Forelimb muscle (tissue), 1 donor: ENCODE measurements around the gene ANO5. TPM values are rescaled to one million over a fixed set of nuclear protein-coding genes. Genes with fewer than 3 reads are reported as not detected.

ENCODE experiments used
- DNase-seq: peaks from one replicate; pipeline ENCODE4 v3.0.0-alpha.2; 2013; ENCODE audit warnings: low read depth
- polyA plus RNA-seq: library from polyadenylated mRNA; unstranded; fragments of 120-200 nt; gene quantifications from one replicate; pipeline ENCODE4 v1.2.1, GENCODE V29; 2013; ENCODE audit not compliant: insufficient read length

ANO5 gene, protein sequence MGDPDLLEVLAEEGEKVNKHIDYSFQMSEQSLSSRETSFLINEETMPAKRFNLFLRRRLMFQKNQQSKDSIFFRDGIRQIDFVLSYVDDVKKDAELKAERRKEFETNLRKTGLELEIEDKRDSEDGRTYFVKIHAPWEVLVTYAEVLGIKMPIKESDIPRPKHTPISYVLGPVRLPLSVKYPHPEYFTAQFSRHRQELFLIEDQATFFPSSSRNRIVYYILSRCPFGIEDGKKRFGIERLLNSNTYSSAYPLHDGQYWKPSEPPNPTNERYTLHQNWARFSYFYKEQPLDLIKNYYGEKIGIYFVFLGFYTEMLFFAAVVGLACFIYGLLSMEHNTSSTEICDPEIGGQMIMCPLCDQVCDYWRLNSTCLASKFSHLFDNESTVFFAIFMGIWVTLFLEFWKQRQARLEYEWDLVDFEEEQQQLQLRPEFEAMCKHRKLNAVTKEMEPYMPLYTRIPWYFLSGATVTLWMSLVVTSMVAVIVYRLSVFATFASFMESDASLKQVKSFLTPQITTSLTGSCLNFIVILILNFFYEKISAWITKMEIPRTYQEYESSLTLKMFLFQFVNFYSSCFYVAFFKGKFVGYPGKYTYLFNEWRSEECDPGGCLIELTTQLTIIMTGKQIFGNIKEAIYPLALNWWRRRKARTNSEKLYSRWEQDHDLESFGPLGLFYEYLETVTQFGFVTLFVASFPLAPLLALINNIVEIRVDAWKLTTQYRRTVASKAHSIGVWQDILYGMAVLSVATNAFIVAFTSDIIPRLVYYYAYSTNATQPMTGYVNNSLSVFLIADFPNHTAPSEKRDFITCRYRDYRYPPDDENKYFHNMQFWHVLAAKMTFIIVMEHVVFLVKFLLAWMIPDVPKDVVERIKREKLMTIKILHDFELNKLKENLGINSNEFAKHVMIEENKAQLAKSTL
- 14.4 TPM for polyA plus RNA-seq

DNA sequence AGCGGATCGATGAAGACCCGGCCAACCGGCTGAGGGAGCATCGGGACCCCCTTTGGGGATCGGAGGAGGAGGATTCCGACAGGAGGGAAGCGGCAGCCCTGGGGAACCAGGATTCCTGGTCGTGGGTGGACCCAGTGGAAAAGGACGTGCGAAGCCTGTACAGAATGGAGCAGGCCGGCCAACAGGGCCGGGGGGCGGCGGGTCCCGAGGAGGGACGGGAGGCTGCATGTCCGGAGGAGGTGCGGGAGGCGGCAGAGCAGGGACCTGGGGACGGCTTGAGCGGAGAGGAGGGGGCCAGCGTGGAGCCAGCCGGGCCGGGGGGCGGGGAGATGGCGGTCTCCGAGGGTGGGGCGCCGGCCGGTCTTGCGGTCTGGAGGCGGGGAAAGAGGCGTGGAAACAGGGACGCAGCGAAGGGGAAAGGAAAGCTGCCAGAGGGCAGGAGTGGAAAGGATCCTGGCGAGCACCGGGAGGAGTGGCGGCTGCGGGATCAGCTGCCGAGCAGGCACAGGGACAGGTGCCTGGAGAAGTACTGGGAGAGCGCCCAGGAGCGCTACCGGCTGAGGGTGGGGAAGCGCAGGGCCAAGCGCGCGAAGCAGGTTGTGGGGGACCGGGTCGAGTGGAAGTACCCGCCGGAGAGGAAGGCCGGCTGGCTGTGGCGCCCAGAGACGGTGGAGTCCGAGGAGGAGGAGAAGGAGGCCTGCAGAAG lies at the start of gene ANO5:
Gene ANO5 (plus strand): TSS at position 444 of the 706 bp plus-strand sequence. CDS start 408 bp downstream, outside the sequence.
- no peak for DNase-seq

DNA sequence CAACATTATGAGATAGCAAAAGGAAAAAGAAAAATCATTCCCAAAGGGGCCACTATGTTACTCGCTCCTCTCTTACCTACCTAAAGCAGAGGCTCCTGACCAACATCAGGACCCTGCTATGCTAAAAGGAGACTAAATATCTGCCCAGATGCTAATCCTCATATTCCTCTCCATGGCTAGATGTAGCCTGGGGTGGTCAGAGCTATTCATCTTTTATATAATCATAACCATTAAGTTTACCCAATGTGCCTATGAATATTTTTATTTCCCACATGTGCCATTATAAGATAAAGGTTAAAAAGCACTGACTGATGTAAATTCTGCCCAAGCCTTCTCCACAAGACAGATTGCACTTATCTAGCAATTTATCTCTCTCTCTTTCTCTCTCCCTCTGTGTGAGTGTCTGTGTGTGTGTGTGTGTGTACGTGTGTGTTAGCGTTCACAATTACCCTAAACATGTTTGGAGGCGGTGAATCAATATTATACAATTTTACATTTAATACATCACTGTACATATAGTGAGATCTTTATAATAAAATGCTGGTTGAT lies 41.2 kb upstream of the ANO5 start:
- no peak for DNase-seq

DNA sequence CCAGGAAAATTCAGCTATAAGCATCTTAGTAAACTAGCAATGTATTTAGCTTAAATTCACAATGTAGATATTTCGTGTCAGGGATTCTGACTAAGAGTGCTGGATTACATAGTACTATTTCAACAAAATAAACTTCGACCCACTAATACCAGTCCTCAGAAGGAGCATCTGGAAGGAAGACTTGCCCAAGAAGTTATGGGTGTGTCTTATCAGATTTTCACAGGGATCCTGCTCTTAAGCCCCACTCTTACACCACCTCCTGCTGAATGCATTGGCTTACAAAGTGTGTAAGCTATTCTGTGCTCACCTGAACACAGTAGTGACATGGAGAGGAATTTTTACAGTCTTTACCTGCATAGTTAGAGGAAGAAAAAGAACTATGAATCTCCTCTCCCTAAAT lies 35.4 kb upstream of the ANO5 start:
- no peak for DNase-seq

DNA sequence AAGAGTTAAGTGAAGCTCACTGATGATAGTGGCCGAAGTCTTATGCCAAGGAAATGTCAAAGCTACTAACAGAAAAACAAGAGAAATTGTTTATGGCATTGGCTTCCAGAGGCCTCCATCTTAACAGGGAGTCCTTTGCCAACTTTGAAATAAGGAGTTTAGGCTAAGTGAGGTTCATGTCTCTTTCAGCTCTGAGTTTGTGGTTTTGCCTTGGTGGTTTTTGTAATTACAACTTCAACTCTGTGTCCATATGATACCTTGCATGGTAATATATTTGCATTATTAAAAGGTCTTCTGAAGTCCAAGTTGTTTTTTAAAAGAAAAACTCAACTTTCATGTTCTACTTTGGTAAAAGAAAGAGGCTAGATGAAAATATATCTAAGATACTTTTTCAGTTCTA lies 31.4 kb upstream of the ANO5 start:
- DNase-seq: no peak

DNA sequence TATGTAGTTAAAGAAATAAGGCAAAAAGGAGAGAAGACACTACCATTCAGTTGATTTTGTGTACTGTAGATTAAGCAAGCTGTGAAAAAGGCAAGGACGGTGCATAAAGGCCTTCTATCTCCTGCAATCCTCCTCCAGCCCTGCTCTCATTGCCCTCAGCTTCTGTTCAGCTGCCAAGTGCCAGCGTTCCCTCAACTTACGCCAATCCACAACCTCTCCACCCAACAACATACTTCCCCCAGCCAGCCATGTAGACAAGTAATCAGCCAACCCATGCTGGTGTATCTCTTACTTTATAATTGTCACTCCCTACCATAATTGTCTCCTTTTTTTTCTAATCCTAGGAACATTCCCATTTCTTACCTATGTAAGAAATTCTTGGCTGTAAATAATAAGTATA lies 30.1 kb upstream of the ANO5 start:
- no peak for DNase-seq

DNA sequence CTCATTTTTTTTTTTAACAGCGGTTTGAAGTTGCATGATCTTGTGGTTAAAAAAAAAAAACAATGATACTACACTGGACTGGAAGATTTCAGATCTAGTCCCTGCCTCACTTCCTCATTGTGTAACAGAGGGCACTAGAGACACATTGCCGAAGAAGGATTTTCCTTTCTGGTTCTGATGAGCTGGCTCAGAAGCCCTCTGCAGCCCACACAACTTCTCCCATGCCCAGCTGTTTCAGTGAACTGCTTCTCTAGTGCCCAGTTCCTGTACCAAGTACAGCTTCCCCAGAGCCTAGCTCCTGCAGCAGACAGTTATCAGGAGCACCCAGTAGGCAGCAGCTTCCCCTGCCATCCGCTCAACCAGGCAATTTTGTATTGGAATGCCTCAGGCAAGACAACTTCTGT lies 29.5 kb upstream of the ANO5 start:
- DNase-seq: no peak

DNA sequence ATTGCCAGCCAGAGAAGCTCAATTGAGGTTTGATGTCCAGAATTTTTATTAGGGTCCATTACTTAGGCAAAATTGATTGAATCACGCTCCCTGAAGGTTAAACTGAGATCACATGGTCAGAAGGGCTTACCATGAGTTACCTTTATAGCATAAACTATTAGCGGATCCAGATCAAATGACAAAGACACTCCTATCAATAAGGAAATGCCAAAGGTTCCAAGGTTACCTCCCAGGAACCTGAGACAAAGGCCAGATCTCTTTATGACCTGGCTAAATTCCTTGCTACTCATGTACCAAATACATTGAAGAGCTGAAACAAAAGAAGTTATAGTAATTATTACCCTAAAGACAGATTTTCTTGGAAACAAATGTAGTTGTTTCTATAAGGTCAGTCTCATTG lies 27.8 kb upstream of the ANO5 start:
- no peak for DNase-seq

DNA sequence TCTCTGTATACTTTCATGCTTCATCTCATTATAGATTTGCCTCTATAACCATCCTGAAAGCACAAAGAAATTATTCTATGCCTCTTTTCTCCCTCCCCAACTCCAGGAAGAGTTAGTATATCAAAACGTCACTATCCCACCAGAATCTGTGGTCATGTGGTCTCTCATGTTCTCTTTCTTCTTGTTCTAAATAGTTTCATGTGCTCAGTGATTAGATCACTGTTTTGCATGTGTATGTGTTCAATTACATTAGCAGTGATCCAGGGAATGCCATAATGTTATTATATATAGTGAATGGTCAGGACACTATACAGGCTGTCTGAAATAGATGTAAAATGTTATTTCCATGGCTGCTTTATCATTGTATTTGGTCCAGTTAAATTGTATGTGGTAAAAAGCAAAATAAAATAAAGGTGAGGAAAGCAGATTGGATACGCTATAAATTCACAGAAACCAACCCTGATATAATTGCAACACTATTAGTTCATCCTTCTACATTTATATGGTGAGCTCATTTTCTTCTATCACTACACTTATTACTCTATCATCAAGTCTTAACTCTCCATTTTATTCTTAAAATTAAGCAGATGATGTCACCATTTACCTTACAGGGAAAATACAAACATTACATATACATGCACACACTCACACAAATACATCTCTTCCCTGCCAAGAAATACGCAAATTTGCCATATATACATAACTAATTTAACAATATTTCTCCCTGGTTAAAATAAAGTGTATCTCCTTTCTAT lies 26.9 kb upstream of the ANO5 start:
- DNase-seq: no peak

DNA sequence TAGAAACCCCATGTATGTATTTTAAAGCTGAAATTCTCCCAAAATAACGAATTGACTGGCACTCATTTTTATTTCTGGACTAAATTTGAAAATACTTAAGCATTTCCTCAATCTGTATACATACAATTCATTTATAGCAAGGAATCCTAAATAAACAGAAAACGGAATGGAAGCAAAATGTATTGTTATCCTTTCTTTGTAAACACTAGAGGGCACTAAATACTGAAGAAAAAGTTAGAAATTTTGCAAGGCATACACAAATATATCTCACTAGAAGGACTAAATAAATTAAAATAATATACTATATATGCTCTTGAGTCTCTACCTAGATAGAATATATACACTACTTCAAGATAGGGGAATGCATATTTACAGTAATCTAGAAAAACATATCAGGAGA lies 23.1 kb upstream of the ANO5 start:
- no peak for DNase-seq

DNA sequence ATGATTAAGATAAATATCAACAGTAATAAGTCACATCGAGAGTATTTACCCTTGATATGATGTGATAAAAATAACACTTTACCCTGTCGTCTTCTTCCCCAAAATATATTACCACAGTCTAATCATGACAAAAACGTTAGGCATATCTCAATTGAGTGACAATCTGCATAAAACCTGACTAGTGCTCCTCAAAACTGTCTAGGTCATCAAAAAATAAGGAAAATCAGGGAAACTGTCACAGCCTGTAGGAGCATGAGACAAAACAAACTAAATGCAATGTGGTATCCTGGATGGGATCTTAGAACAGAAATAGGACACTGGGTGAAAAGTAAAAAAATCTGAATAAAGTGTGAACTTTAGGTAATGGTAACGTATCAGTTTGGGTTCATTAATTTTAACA lies 19.4 kb upstream of the ANO5 start:
- DNase-seq: no peak

DNA sequence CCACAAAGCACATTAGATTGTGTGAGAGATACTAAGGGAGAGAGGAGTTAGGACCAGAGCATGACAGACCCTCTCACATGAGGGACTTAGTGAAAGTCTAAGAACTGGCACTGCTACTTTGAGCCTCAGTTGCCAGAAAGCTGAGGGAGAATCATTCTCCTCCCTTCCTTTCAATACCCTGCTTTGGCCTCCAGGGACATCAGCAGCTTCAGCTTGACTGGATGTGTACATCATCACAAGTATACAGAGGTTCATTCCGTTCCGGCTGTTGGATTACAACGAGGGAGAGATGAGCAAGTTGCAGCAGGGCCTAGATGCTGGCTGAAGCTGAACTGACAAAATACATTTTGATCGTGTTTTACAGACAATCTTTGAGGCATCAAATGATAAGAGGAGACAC lies 15.7 kb upstream of the ANO5 start:
- no peak for DNase-seq

DNA sequence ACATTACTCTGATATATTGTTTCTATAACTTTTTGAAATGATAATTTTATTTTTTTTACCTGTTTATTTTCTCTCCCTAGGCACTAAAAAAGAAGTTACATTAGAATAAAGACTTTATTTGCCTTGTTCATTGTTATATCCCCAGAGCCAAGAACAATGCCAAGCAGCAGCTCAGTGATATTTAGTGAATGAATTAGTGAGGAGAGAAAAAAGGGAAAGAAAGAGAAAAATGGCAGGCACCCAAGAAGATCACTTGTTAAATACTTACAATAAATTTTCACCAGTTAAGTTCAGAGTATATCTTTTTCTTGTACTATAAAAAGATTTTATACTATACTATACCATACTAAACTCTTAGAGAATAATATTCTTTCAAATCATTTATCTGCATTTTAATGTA lies 13.3 kb upstream of the ANO5 start:
- DNase-seq: no peak

DNA sequence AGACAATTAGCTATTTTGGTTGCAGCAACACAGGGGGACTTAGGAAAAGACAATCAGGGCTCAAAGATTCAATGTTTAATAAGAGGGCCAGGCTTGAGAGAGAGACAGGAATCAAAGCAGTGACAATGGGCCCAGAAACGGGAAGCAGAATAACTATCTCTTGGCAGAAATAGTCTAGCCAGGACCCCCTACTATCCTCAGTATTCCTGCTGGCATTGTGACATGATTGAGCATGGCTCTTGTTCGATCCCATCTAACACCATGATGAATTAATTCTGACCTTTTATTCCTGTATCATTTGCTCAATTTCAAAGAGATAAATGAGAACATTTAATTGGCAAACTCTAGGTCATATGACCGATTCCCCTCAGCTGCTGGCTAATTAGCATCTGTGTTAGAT lies 12.8 kb upstream of the ANO5 start:
- DNase-seq: no peak

DNA sequence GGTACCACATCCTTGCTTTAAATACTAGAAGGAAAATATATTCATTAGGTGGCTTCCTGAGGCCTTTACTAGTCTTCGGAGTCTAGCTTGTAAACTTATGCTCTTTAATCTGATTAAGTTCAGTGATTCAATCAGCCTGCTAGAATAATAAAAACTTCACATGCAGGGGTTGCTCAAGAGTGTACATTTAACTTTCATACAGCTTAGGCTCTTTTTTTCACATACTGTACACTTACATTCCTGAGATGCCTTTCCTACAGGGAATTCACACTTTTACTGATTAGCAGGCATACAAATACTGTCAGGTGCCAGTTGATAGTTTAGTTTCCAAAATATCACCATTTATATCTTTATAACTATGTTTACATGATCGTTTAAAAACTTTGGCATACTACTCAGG lies 3.2 kb upstream of the ANO5 start:
- DNase-seq: no peak

DNA sequence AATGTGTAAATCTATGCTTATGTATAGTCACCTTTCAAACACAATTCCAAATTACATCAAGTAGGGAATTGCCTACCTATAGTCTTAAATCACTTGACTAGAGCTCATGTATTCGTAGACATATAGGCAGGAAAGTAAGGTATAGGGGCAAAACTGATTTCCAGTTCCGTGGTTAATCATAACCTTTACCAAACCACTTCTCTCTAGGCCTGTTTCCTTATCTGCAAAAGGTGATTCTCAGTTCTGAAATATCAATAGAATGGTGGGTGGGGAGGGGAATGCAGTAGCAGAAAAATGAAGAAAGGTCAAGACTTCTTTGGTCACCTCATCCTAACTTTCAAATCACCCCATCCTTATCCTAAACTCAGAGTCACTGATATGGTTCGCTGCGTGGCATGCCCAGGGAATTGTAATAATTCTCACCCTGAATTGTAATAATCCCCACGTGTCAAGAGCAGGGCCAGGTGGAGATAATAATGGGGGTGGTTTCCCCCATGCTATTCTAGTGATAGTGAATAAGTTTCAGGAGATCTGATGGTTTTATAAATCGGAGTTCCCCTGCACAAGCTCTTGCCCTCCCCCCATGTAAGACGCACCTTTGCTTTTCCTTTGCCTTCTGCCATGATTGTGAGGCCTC lies 1.9 kb upstream of the ANO5 start:
- DNase-seq: no peak

DNA sequence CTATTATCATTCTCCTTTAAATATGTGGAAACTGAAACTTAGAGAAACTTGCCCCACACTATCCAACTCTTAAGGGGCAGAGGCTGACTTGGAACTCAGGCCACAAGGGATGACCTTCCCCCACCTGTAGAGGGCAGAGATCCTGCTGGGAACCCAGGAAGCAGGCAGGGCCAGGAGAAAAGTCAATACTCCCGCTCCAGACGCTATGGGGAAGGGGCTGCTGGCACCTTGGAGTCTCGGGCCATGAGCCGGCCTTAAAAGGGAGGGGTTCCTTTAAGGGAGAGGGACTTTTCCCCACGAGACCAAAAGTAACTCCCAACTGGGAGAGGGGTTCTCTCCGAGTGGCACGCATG lies 620 bp upstream of the ANO5 start:
- no peak for DNase-seq

DNA sequence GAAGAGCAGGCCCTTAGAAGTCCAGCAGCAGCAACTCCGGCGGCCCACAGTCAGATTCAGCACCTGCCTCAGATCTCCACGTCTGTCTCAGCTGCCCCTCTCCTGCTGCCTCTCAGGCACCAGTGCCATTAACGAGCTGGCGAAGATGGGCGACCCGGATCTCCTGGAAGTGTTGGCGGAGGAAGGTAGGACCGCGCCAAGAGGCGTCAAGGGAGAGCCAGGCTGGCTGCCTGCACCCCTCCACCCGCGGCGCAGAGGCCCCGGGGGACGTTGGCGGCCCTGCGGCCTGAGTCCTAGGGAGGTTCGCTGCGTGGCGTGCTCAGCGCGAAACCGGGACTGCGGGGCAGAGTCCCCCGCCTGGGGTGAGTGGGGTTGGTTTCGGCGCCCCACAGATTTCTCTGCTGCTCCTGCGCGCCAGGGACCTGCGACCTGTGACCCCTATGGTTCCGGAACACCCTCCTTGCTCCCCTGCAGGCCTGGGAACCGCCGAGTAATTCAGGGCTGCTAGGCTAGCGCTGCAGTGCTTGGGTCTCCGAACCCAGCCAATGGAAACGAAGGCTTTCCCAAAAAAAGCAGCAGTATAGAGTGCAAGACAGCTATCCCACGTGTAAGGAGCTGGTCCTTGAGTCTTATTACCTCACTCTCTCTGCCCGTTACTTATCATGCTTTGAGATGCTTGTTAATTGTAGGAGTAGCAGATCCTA lies 615 bp downstream of the ANO5 start:
- no peak for DNase-seq

DNA sequence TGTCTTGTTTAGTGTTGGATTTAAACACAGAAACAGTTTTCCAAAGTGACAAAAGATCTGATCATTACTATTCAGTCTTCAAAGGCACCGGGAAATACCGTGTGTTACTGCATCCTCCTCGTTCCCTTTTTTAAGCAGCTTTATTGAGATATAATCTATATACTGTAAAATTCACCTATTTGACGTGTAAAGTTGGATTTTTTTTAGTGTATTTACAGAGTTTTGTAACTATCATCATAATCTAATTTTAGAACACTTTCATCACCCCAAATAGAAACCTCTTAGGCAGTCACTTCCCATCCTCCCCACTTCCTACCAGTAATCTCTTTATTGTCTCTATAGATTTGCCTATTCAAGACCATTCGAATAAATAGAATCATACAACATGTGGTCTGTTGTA lies 1.4 kb downstream of the ANO5 start:
- DNase-seq: no peak

DNA sequence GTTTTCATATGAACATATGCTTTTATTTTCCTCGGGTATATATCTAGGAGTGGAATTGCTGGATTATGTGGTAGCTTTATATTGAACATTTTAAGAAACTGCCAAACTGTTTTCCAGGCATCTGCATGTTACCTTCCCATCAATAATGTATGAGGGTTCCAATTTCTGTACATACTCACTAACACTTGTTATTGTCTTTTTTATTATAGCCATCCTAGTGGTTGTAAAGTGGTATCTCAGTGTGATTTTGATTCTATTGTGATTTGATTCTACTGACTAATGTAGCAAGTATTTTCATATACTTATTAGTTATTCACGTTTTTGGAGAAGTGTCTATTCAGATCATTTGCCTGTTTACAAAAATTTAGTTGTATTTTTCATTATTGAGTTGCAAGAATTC lies 2.0 kb downstream of the ANO5 start:
- DNase-seq: no peak
